ENCODE results near the gene SH3YL1.
"Not testable (repeated sequence)": the region's sequence is repeated elsewhere in the genome, so short reads cannot be mapped to it uniquely, and the experiment has no call there.

Gene SH3YL1

DNA sequence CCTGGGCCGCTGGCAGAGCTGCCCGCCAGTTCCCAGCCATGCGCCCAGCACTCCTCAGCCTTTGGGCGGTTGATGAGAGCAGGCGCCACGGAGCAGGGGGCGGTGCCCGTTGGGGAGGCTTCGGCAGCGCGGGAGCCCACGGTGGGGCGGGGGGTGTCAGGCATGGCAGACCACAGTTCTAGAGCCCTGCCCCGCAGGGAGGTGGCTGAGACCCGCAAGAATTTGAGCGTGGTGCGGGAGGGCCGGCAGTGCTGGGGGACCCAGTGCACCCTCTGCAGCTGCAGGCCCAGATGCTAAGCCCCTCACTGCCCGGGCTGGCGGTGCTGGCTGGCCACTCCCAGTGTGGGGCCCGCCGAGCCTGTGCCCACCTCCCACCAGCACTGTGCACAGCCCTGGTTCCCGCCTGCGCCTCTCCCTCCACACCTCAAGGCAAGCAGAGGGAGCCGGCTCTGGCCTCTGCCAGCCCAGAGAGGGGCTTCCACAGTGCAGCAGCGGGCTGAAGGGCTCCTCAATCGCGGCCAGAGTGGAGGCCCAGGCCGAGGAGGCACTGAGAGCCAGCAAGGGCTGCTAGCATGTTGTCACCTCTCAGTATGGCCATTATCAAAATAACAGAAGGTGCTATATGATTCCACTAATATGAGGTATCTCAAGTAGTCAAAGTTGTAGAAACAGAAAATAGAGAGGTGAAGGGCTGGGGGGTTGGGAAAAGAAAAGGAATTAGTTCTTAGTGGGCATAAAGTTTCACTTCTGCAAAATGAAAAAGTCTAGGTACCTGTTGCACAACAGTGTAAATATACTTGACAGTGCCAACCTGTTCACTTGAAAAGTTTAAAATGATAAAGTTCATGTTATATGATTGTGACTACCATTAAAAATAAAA lies 72.3 kb downstream of the SH3YL1 start:
- no peak overlapping the region for H3K27ac ChIP-seq
- no peak for DNase-seq (ENCODE audit: low read depth, low spot score)

GRCh38 chr2:187825-188224 lies 76.0 kb downstream of the SH3YL1 start:
- no peak for DNase-seq (ENCODE audit: low read depth, low spot score)
- no peak overlapping the region for H3K27ac ChIP-seq

DNA sequence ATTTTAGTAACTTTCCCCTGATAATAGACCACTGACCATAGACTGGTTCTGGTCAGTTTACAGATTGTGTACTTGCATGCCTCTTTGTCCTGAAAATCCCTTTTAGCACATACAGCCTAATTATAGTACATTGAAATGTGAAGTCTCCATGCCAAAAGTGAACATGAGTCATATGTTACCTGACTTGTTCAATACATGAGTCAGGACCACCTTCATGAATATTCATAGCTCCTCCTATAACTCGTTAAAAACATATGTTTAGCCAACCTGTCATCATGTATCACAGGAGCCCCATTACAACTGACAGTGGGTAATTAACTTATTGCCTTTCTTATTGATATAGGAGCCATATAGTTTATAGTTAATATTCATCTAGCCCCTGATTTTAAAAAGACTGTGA lies 78.6 kb downstream of the SH3YL1 start:
- peak; percentile 76 for DNase-seq (ENCODE audit: low read depth, low spot score)

DNA sequence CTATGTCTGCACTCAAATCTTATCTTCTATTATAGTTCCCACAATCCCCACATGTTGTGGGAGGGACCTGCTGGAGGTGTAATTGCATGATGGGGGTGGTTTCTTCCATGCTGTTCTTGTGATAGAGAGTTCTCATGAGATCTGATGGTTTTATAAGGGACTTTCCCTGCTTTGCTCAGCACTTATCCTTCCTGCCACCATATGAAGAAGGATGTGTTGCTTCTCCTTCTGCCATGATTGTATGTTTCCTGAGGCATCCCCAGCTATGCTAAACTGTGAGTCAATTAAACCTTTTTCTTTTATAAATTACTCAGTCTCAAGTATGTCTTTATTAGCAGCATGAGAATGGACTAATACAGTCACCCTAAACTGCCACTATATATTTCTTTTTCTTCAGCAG lies 79.1 kb downstream of the SH3YL1 start:
- DNase-seq (ENCODE audit: low read depth, low spot score) = no peak

More for the DNA sequence above, 78.6 kb downstream of the SH3YL1 start:
- peak overlapping the region; percentile 20 for H3K27ac ChIP-seq

GRCh38 chr2:182509-183122 lies 81.2 kb downstream of the SH3YL1 start:
- no peak for DNase-seq (ENCODE audit: low read depth, low spot score)

More for the DNA sequence above, 79.1 kb downstream of the SH3YL1 start:
- peak overlapping the region; percentile 20 for H3K27ac ChIP-seq

GRCh38 chr2:180311-180710 lies 83.5 kb downstream of the SH3YL1 start:
- H3K27ac ChIP-seq = no peak overlapping the region
- no peak for DNase-seq (ENCODE audit: low read depth, low spot score)

More at GRCh38 chr2:182509-183122, 81.2 kb downstream of the SH3YL1 start:
- no peak overlapping the region for H3K27ac ChIP-seq

GRCh38 chr2:179886-180285 lies 83.9 kb downstream of the SH3YL1 start:
- no peak overlapping the region for H3K27ac ChIP-seq
- DNase-seq (ENCODE audit: low read depth, low spot score) = no peak

DNA sequence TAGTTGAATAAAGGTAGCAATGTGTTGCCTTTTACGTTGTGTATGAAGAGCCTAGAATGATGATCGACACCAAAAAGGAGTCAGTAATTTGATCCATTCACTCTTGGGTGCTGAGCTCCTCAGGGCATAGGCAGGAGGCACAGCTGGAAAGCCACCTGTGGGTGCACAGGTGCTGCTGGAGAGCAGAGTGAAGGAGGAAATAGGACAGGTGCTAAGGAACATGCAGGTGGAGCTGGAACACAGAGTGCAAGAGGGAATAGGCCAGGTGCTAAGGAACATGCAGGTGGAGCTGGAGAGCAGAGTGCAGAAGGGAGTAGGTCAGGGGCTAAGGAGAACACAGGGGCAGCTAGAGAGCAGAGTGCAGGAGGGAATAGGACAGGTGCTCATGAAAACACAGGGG lies 86.1 kb downstream of the SH3YL1 start:
- no peak for DNase-seq (ENCODE audit: low read depth, low spot score)

GRCh38 chr2:176917-177316 lies 86.9 kb downstream of the SH3YL1 start:
- H3K27ac ChIP-seq = peak overlapping the region; percentile 11
- DNase-seq (ENCODE audit: low read depth, low spot score) = peak; percentile 36

More for the DNA sequence above, 86.1 kb downstream of the SH3YL1 start:
- no peak overlapping the region for H3K27ac ChIP-seq

GRCh38 chr2:175880-176820 lies 87.7 kb downstream of the SH3YL1 start:
- H3K27ac ChIP-seq = peak overlapping the region; percentile 11
- DNase-seq (ENCODE audit: low read depth, low spot score) = no peak

GRCh38 chr2:175161-175786 lies 88.6 kb downstream of the SH3YL1 start:
- H3K27ac ChIP-seq = no peak overlapping the region
- no peak for DNase-seq (ENCODE audit: low read depth, low spot score)

GRCh38 chr2:172120-172519 lies 91.7 kb downstream of the SH3YL1 start:
- H3K27ac ChIP-seq; DNase-seq (ENCODE audit: low read depth, low spot score): not testable (repeated sequence)

DNA sequence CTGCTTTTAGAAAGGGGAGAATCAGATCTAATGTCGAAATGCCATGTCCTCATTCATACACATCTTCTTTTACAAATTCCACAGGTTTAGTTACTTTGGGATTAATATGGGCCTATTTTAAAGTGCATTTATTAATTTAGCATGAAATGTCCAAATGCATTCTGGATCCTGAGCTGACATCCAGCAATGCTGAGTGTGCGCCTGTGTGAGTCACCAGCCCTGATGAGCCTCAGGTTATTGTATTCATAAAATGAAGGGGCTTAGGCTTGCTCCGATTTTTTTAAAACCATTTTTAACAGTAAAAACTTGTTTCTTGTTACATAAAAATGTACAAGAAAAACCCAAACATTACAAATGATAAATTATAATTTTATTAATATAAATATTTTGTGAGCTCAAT lies 94.1 kb downstream of the SH3YL1 start:
- H3K27ac ChIP-seq = no peak overlapping the region
- DNase-seq (ENCODE audit: low read depth, low spot score) = no peak
